Measurements from ENCODE around the gene USP24.

- no peak for TF ChIP-seq CTCF (conservative IDR thresholded peaks at IDR 0.05; ENCODE audit: low read length)
- TF ChIP-seq EZH2phosphoT487 (IDR thresholded peaks at IDR 0.05; ENCODE audit: borderline replicate concordance): no peak
Observed at GRCh38 chr1:55118651-55119329, 96.4 kb downstream of the USP24 start.
